Astrocyte (in vitro differentiated cells and primary cell): ENCODE data around the gene NEK10. TPM values are rescaled to one million over a fixed set of nuclear protein-coding genes. Genes with fewer than 3 reads are reported as not detected.

Experiments
- DNase-seq: peaks from one replicate; pipeline ENCODE4 v3.0.0-alpha.2; 2010; ENCODE audit warnings: low read depth
- FAIRE-seq: peaks from 2 replicates; lab custom pipeline; 2011; peaks lifted over from hg19 to GRCh38; lab: Jason Lieb, UNC
- H2AFZ ChIP-seq: 2 replicates; pipeline ENCODE4 v1.6.0; 2012; ENCODE audit warnings: low read depth, low read length, inconsistent platforms
- H3K27ac ChIP-seq: 2 replicates; pipeline ENCODE4 v1.5.1; 2011; ENCODE audit warnings: low read depth, low read length, inconsistent platforms
- H3K27me3 ChIP-seq: 2 replicates; pipeline ENCODE4 v1.6.0; 2011; ENCODE audit warnings: low read length, inconsistent platforms; ENCODE audit not compliant: insufficient read depth
- H3K36me3 ChIP-seq: 2 replicates; pipeline ENCODE4 v1.5.1; 2011; ENCODE audit warnings: low read length, inconsistent platforms; ENCODE audit not compliant: insufficient read depth
- H3K4me1 ChIP-seq: 2 replicates; pipeline ENCODE4 v1.5.1; 2011; ENCODE audit warnings: low read length, inconsistent platforms; ENCODE audit not compliant: insufficient read depth
- H3K4me2 ChIP-seq: 2 replicates; pipeline ENCODE4 v1.6.0; 2012; ENCODE audit warnings: low read length, inconsistent platforms
- H3K4me3 ChIP-seq: 2 replicates; pipeline ENCODE4 v1.5.1; 2011; ENCODE audit warnings: low read depth, mild to moderate bottlenecking, low read length, inconsistent platforms; ENCODE audit not compliant: insufficient read depth
- H3K79me2 ChIP-seq: 2 replicates; pipeline ENCODE4 v1.6.0; 2012; ENCODE audit warnings: mild to moderate bottlenecking, low read length, inconsistent platforms; ENCODE audit not compliant: insufficient read depth
- H3K9ac ChIP-seq: 2 replicates; pipeline ENCODE4 v1.6.0; 2012; ENCODE audit warnings: mild to moderate bottlenecking, low read length, inconsistent platforms
- H3K9me3 ChIP-seq: 2 replicates; pipeline ENCODE4 v1.5.1; 2012; ENCODE audit warnings: low read depth, mild to moderate bottlenecking, low read length, inconsistent platforms; ENCODE audit not compliant: insufficient read depth
- H4K20me1 ChIP-seq: 2 replicates; pipeline ENCODE4 v1.6.0; 2012; ENCODE audit warnings: low read length, inconsistent platforms; ENCODE audit not compliant: insufficient read depth
- H3K27ac Mint-ChIP-seq: one replicate; pipeline ENCODE4 v1.8.0; 2021; ENCODE audit warnings: mild to moderate bottlenecking, mixed read lengths; ENCODE audit not compliant: unreplicated experiment
- H3K27me3 Mint-ChIP-seq: one replicate; pipeline ENCODE4 v1.8.0; 2021; ENCODE audit warnings: low read depth, mixed read lengths; ENCODE audit not compliant: unreplicated experiment
- H3K36me3 Mint-ChIP-seq: one replicate; pipeline ENCODE4 v1.8.0; 2021; ENCODE audit warnings: low read depth, mixed read lengths; ENCODE audit not compliant: unreplicated experiment
- H3K4me1 Mint-ChIP-seq: one replicate; pipeline ENCODE4 v1.8.0; 2021; ENCODE audit warnings: low read depth, mixed read lengths; ENCODE audit not compliant: unreplicated experiment
- H3K4me3 Mint-ChIP-seq: one replicate; pipeline ENCODE4 v1.8.0; 2021; ENCODE audit warnings: mild to moderate bottlenecking, moderate library complexity, mixed read lengths; ENCODE audit not compliant: unreplicated experiment
- H3K9me3 Mint-ChIP-seq: one replicate; pipeline ENCODE4 v1.8.0; 2021; ENCODE audit warnings: mild to moderate bottlenecking, mixed read lengths; ENCODE audit not compliant: unreplicated experiment
- CTCF ChIP-seq: IDR thresholded peaks from 2 replicates; pipeline ENCODE4 v1.5.1; 2011; ENCODE audit warnings: low read depth, mild to moderate bottlenecking, inconsistent platforms, low read length, moderate library complexity; ENCODE audit not compliant: insufficient read depth
- EZH2 ChIP-seq: IDR thresholded peaks from 2 replicates; pipeline ENCODE4 v1.6.1; 2012; ENCODE audit warnings: mild to moderate bottlenecking, low read length, inconsistent platforms; ENCODE audit not compliant: insufficient read depth
- total RNA-seq: library from RNA; stranded (reverse); gene quantifications from 2 replicates; pipeline ENCODE4 v1.2.1, GENCODE V29; 2021

NEK10 gene
- total RNA-seq, 1 donor from 2014 or later: 3.2 TPM

GRCh38 chr3:27293939-27294338, 75.2 kb downstream of the NEK10 start:
- H3K4me2 ChIP-seq: no peak overlapping the region
- H3K4me3 ChIP-seq: no peak overlapping the region
- FAIRE-seq (no peak), DNase-seq (no peak)
- H3K27ac ChIP-seq: no peak overlapping the region
- no peaks in the 10 kb centered on the region for H3K4me1 ChIP-seq
- H3K27me3 ChIP-seq: no peaks in the 10 kb centered on the region
- no peaks in the 10 kb centered on the region for H4K20me1 ChIP-seq
- no peak overlapping the region for H3K9ac ChIP-seq
- H2AFZ ChIP-seq: no peak overlapping the region
- no peaks in the 10 kb centered on the region for H3K27me3 Mint-ChIP-seq
- TF ChIP-seq EZH2 (no peak), CTCF (no peak)
- peaks cover 5% of the 10 kb centered on the region for H3K9me3 Mint-ChIP-seq
- peaks cover 8% of the 10 kb centered on the region for H3K36me3 Mint-ChIP-seq
- H3K4me3 Mint-ChIP-seq: no peak overlapping the region
- no peaks in the 10 kb centered on the region for H3K4me1 Mint-ChIP-seq
- no peak overlapping the region for H3K27ac Mint-ChIP-seq
- no peaks in the 10 kb centered on the region for H3K36me3 ChIP-seq
- no peaks in the 10 kb centered on the region for H3K79me2 ChIP-seq
- peaks cover under 1% of the 10 kb centered on the region for H3K9me3 ChIP-seq

- Histone ChIP-seq H3K79me2 (no peaks in the 10 kb centered on the region), H3K9ac (no peak overlapping the region), H2AFZ (no peak overlapping the region), H3K4me2 (no peak overlapping the region), H3K4me1 (no peaks in the 10 kb centered on the region), H3K36me3 (no peaks in the 10 kb centered on the region), H3K27me3 (no peaks in the 10 kb centered on the region), H4K20me1 (no peaks in the 10 kb centered on the region), H3K4me3 (no peak overlapping the region), H3K9me3 (no peaks in the 10 kb centered on the region), H3K27ac (no peak overlapping the region)
- no peaks in the 10 kb centered on the region for H3K9me3 Mint-ChIP-seq
- no peak overlapping the region for H3K4me3 Mint-ChIP-seq
- no peaks in the 10 kb centered on the region for H3K27me3 Mint-ChIP-seq
- H3K27ac Mint-ChIP-seq: no peak overlapping the region
- TF ChIP-seq EZH2 (no peak), CTCF (no peak)
- FAIRE-seq (no peak), DNase-seq (no peak)
- no peaks in the 10 kb centered on the region for H3K36me3 Mint-ChIP-seq
- no peaks in the 10 kb centered on the region for H3K4me1 Mint-ChIP-seq
Measured at GRCh38 chr3:27290760-27291159, 78.4 kb downstream of the NEK10 start.

GRCh38 chr3:27289769-27290413, 79.3 kb downstream of the NEK10 start:
- Mint-ChIP-seq H3K9me3 (no peaks in the 10 kb centered on the region), H3K36me3 (no peaks in the 10 kb centered on the region), H3K27me3 (no peaks in the 10 kb centered on the region), H3K4me1 (no peaks in the 10 kb centered on the region), H3K4me3 (no peak overlapping the region), H3K27ac (no peak overlapping the region)
- H3K79me2 ChIP-seq: no peaks in the 10 kb centered on the region
- no peaks in the 10 kb centered on the region for H3K36me3 ChIP-seq
- DNase-seq (peak; percentile 39), FAIRE-seq (no peak)
- no peak overlapping the region for H3K4me2 ChIP-seq
- no peaks in the 10 kb centered on the region for H3K27me3 ChIP-seq
- TF ChIP-seq EZH2: no peak
- no peak for TF ChIP-seq CTCF
- H3K4me1 ChIP-seq: no peaks in the 10 kb centered on the region
- no peak overlapping the region for H2AFZ ChIP-seq
- H3K9me3 ChIP-seq: no peaks in the 10 kb centered on the region
- H3K27ac ChIP-seq: no peak overlapping the region
- no peak overlapping the region for H3K9ac ChIP-seq
- H3K4me3 ChIP-seq: no peak overlapping the region
- H4K20me1 ChIP-seq: no peaks in the 10 kb centered on the region
